Activated CD4-positive, alpha-beta T cell treated with anti-CD3 and anti-CD28 coated beads, Interleukin-2, Interleukin-6, amounts not matched to agents 100 ng/mL and 50 ng/mL, durations not matched to agents 16 hours and 8 hours (primary cell): Measurements from ENCODE around the gene ZNFX1.
"Not testable (repeated sequence)": the region's sequence is repeated elsewhere in the genome, so short reads cannot be mapped to it uniquely, and the experiment has no call there.

Experiments used
- DNase-seq: peaks from one replicate; pipeline ENCODE4 v3.0.0-alpha.2; 2020

The ZNFX1 gene

GRCh38 chr20:49247792-49248191 lies 30.1 kb downstream of the ZNFX1 start:
- no peak for DNase-seq

DNA sequence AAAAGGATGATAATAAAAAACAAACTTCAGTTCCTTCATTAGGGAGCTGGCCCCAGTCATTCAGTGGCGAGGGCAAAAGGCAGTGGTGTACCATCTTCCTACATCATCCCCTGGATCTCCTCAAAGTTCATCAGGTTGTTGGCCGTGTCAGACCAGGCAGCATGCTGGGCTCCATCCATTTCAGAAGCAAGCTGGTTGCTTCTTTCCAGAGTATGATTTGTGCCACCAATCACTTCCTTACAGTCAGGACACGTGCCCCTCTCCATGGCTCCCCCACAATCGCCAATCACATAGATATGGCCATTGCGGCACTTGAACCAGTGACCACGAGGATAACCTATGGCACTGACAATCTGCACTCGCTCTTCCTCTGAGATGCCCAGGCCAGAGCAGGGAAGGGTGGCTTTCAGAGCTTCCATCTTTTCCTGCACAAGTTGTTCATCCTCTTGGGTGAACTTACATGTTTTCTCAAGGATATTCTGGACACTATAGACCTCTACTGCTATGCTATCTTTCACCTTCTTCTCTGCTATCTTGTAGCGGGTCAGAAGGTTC lies 30.6 kb downstream of the ZNFX1 start:
- DNase-seq, result no peak

DNA sequence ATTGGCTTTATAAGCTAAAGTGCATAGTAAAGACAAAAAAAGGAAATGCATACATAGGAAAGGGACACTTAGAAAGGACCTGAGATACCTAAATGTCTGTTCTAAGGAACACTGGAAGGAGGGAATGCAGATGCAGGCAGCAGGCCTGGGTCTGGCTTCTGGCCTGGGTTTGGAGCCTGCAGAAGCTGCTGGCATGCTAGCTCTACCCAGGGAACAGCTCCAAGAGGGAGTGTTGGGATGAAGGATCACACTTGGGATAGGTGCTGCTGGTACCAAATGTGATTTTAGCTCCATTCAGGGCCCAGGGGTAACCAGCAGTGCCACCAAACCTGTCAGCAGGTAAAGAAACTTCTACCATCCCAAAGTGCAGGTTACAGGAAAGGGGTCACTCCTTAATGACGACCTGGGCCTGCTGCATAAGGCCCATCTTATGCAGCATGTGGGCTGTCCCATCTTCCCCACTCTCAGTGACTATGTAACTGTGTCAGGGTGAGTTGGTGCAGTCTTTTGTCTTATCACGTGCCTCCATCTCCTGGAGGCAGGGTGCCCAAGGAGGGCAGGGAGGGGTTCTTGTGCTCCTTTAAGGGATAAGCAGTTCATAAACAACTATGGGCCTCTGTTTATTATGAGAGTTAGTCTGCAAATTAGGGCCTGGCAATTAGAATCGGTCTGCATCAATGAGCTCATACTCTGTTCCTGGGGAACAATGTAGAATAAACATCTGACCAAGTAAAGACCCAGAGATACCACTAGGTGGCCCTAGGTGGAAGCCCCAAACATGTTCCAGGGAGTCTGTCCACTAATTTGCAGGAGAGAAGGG lies 31.7 kb downstream of the ZNFX1 start:
- DNase-seq, result peak; percentile 53

DNA sequence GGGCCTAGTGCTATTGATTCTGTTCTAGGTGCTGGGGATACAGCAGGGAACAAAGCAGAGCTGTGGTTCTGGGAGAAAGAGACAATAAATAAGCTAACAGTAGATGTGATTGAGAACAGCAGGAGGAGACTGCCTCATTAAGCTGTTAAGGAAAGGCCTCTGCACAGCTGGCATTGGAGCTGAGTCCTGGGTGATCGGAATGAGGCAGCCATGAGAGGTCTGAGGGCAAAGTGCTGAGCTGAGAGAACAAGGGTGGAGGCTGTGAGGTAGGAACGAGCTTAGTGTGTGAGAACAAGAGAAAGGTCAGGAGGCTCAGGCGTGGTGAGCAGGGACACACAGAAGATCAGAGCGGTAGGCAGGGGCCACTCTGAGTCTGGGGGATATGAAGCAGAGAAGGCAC lies 40.3 kb downstream of the ZNFX1 start:
- no peak for DNase-seq

GRCh38 chr20:49236301-49236700 lies 41.6 kb downstream of the ZNFX1 start:
- DNase-seq, result no peak

DNA sequence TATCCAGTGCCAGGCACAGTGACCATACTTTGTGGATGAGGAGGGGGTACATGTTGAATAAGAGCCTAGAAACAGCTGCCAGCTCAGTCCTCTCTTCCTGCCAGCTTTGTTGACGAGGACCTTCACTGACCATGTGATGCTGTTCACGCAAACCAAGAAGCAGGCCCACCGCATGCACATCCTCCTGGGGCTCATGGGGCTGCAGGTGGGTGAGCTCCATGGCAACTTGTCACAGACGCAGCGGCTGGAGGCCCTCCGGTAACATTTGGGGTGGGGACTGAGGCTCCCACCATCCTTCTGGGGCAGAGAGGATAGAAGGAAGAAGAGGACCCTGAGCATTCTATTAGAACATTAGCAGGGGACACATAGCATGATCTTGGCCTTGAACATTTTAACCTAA lies 43.0 kb downstream of the ZNFX1 start:
- no peak for DNase-seq

DNA sequence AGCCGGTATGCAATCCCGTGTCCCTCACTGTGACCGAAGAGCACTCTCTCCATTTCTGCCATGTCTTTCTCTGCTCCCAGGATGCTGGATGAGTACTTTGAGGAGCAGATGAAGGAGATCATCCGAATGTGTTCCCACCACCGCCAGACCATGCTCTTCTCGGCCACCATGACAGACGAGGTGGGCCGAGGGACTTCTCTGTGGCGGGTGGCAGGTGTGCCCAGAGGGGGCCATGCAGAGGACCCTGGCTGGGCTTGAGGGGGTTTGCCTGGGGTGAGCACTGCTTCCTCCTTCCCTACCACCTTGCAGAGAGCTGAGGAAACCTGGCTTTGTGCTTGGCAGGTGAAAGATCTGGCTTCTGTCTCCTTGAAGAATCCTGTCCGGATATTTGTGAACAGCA lies 44.6 kb downstream of the ZNFX1 start:
- DNase-seq, result no peak

DNA sequence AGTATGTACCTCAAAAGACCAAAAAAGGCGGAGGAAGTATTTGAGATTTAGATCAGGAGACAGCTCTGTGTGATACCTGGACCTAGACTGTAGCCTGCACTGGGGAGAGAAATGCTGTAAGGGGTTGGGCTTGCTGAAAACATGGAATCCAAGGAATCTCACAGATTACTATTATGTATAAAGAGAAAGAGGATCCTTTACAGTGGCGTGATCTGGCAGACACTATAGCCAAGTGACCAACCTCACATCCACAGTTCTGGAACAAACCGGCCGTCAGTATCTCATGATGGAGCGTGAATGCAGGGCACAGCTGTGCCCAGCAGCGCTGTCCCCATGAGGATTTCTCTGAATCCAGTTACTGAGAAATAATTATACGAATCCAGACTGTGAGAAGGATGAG lies 46.4 kb downstream of the ZNFX1 start:
- DNase-seq, result no peak

DNA sequence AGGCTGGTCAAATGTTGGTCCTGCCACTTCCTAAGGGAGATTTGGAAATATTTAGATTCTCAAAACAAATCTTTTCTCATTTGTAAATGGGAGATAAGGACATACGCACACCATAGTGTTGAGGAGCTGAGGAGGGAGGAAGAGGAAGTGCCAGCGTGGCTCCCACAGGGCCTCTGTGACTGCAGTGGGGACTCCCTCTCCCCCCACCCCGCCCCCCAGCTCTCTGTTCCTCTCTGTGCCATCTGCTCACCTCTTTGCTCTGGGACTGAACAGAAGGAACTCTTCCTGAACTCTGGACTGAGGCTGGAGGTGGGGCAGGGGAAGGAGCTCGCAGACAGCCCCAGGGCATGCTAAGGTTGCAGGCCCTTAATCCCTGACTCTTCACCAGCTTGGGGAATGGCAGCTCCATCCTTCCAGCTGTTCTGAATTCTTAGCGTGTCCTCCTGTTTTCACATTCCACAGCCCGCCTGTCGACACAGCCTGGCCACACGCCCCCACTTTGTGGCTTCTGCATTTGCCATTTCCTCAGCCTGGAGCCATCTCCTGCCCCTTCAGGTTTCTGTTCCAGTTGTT lies 47.2 kb downstream of the ZNFX1 start:
- DNase-seq, result no peak

- no peak for DNase-seq
Observed at GRCh38 chr20:49230021-49230420, 47.8 kb downstream of the ZNFX1 start.

GRCh38 chr20:49229381-49229780 lies 48.5 kb downstream of the ZNFX1 start:
- DNase-seq, result no peak

- no peak for DNase-seq
Observed at GRCh38 chr20:49228676-49229075, 49.2 kb downstream of the ZNFX1 start.

DNA sequence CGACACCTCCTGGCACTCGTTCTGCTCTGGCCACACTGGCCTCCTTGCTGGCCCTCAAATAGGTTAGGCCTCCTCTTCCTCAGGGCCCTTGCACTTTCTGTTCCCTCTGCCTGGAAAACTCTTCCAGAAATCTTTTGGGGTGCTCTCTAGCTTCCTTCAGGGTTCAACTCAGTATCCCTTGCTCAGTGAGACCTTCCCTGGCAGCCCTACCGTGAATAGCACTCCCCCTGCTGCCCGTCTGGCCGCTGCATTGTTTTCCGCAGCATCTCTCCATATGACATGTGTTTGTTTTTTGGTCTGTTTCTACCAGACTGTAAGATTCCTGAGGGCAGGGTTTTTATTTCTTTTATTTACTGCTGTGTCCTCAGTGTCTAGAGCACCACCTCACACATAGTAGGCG lies 52.0 kb downstream of the ZNFX1 start:
- no peak for DNase-seq

DNA sequence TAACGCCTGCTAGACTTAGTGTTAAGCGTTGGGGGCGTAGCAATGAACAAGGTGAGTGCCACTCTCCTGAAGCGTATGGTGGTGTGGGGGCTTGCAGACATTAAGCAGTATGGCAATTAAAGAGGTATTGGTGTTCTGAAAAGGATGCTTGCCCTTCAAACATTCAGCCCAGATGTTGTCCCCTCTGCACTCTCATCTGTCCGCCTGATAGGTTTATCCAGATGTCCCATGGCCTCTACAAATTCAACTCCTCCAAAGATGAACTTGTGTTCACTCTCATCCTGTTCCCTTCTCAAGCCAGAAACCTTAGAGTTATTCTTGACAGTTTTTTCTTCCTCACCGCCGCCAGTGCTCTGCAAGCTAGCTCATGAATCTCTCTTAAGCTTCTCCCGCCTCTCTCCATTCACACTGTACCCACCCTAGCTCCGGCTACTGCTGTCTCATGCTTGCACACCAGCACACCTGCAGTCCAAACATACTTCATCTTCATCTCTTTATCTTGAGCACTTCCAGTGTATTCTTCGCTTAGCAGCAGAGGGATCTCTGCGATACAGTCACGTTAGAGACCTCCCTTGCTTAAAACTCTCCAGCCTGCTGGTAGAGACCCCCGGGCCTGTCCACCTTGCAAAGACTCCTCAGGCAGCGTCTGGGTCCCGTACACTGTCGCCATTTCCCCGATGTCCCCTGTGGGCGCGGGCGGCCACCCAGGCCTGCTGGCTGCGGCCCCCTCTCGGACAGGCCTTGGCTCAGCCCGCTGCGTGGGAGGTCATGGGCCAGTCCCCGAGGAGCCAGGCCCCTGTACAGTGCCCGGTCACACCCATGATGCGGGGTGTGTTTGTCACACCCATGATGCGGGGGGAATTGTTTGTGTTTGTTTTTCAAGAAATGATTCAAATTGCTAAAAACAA lies 57.7 kb downstream of the ZNFX1 start:
- no peak for DNase-seq

DNA sequence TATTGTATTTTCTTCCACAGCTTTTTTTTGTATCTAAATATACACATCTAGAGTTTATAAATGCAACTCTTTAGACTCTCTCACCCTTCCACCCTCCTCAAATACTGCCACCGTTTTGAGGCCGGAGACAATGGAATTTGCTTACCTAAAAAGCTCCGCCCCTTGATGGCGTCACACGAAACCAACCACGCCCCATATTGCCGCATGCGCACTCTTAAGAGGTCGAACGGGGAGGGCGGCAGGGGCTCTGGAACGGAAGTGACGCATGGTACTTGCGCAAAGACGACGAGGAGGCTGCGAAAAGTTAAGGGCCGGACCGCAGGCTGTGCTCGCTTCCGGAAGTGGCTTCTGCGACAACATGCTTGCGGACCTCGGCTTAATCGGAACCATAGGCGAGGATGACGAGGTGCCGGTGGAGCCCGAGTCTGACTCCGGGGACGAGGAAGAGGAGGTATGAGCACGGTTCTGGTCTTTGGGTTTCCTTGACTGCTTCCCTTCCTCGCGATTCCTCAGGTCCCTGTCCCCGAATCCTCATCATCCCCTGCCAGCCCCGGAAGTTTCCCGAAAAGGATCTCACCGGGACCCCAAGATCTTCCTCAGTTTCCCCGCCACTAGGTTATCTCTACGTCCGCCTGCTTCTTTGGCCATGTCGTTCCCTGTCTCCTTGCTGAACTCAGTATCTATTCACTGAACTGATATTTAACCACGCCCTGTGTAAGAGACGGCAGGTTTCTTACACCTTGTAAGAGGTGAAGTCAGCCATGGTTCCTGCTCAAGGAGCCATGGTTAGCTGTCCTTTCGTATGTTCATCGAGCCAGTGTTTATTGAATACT lies 58.5 kb downstream of the ZNFX1 start, which contains the start of gene DDX27:
DDX27 (plus strand) TSS at position 326 of the 833 bp plus-strand sequence; CDS start at position 359, 33 bp downstream.
- peak; percentile 98 for DNase-seq

DNA sequence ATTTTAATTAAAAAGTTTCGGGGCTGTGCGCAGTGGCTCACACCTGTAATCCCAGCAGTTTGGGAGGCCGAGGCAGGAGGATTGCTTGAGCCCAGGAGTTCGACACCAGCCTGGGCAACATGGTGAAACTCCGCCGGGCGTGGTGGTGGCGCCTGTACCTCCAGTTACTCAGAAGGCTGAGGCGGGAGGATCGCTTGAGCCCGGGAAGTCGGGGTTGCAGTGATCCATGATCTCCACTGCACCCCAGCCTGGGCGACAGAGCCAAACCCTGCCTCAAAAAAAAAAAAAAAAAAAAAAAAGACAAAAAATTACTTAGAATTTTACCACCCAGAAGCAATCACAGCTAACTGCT lies 59.1 kb downstream of the ZNFX1 start:
- not testable (repeated sequence) for DNase-seq

DNA sequence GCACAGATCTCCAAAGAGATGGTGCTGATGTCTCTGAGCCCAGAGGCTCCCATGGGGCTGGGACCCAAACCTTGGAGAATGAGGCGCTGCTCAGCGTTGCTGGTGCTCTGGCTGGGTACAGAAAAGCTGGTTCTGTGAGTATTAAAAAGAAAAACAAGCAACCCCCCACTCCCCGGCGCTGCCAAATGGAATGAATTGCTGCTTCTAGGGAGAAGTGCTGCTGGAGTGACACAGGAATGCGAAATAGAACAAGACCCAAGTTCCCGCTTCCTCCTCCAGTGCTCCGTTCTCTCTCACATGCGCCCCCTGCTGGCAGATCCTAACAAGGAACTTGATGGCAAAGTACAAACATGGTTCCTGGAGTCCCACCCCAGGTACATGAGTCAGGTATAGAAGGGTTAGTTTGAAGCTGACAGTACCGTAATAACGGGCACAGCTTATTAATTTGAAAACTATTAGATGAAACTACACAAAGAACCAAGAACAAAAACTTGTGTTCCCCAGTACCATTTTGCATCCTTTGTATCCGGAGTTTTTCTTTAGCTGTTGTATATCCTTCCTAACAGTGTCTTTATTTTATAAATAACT lies 60.8 kb downstream of the ZNFX1 start:
- DNase-seq, result peak; percentile 95

GRCh38 chr20:49215232-49215631 lies 62.6 kb downstream of the ZNFX1 start:
- DNase-seq, result no peak

DNA sequence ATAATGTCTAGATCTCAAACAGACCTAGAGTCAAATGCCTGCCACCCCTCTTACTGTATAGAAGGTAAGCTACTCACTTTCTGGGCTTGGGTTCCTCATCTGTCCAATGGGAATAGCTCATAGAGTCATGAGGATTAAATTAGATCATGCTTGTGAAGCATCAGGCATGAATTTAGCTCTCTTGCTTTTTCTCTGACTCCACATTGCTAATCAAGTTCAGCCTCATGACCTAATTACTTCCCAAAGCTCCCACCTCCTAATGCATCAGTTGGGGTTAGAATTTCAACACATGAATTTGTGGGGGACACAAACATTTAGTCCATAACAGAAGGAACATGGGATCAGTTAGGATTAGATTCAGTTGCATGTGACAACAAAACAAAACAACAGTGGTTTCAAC lies 63.3 kb downstream of the ZNFX1 start:
- DNase-seq, result no peak

GRCh38 chr20:49210757-49211110 lies 67.1 kb downstream of the ZNFX1 start:
- no peak for DNase-seq

DNA sequence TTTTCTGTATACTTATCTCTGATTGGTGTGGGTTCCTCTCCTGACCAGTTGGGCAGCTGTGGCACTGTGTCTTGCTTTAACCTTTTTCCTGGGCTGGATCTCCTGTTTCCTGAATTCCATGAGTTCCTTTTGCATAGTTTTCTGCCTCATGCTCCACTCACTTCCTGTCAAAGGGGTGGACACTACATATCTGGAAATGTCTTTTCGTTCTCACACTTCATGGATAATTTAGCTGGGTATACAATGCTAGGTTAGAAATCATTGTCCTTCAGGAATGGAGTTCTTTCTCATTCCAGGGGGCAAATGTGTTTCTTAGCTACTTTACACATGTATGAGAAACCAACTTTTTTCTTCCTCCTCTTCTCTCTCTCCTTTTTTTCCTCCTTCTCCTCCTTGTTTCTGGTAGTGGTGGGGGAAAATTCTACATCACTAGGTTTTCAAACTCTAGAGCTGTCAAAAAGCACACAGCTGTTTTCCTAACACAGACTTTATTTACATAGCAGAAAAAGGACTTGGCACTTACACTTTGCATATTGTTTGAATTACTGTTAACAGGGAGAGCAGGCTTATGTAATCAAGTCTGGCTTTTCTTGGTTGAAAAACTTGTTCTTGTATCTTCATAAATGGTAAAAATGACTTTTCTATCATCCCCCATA lies 67.6 kb downstream of the ZNFX1 start:
- no peak for DNase-seq

- peak; percentile 12 for DNase-seq
Observed at GRCh38 chr20:49207076-49207475, 70.8 kb downstream of the ZNFX1 start.
